Astrocyte of the spinal cord (primary cell): ENCODE measurements around the gene AKT1.

ENCODE experiments used
- DNase-seq: peaks from one replicate; pipeline ENCODE4 v3.0.0; 2011; ENCODE audit warnings: low read depth, low spot score
- H3K4me3 ChIP-seq: 2 replicates; pipeline ENCODE4 v1.5.1; 2011; ENCODE audit warnings: low read depth, mild to moderate bottlenecking, low read length, moderate library complexity
- CTCF ChIP-seq: IDR thresholded peaks from 2 replicates; pipeline ENCODE4 v1.5.1; 2012; ENCODE audit warnings: low read depth, mild to moderate bottlenecking, low read length, inconsistent platforms
- in situ Hi-C: cut with HindIII; loops from 2 replicates; pipeline ENCODE4 v1.10.0; 2017; ENCODE audit warnings: low sequenced_read_pairs

The AKT1 gene

DNA sequence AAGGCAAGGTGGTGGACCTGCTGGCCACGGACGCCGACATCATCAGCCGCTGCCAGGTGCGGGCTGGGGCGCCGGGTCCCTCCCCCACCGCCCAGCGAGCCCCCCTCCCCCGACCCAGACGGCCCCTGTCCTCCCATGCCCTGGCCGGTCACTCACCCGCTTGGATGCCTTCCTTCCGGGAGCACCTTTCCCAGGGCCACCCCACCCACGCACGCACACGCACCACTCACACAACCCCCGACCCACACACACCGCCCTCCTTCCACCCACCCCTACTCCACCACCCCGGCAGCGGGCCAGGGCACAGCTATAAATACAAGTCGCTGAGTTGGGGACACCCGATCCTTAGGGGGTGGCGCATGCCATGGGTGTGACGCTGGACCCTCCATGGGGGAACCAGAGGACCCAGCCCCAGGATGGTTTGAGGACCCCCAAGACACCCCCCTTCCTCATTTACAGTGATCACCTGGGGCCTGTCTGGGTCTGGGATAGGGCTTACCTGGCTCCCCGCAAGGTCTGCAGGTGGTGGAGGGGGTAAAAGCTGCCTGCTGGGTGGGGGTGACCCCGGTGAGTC lies 71.1 kb downstream of the AKT1 start:
- DNase-seq: no peak

DNA sequence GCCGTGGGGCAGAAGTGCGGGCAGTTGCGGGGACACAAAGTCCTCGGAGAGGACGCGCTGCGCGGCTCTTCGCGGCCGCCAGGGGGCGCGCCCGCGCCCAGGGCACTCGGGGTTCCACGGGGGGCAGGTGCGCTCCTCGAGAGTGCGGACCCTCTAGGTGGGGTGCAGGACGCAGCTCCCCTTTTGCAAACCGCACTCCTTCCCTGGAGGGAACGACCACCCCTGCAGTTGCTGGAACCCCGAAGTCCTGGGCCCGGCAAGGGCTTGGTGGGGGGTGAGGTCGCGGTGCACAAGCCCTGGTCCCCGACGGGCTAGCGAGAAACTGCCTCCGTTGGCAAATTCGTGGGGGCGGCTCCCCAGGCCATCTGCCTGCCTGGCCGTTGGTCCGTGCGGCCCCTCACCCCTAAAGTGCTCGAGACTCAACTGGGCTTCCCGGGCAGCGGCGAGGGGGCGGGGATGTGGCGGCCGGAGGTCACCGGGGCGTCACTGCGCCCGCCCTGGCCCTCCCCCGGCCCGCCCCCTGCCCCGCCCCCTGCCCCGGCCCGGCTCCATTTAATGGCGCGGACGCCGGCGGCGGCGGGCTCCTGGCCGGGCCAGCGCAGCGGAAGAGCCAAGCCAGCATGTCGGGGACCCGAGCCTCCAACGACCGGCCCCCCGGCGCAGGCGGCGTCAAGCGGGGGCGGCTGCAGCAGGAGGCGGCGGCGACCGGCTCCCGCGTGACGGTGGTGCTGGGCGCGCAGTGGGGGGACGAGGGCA lies 71.7 kb downstream of the AKT1 start, which contains the start of gene ADSS1:
TSS of gene ADSS1 (plus strand) at position 579 of the 756 bp plus-strand sequence. CDS start at position 621, 42 bp downstream.
- DNase-seq: no peak
- peak within 1 kb of the TSS; percentile 31 for H3K4me3 ChIP-seq
- in situ Hi-C loops: no loop called here
- peak; percentile 66 for TF ChIP-seq CTCF

More for the DNA sequence above, 71.1 kb downstream of the AKT1 start:
- TF ChIP-seq CTCF: no peak
- peak overlapping the region; percentile 24 for H3K4me3 ChIP-seq
- in situ Hi-C loops: no loop called here

GRCh38 chr14:104722938-104723650 lies 72.5 kb downstream of the AKT1 start:
- in situ Hi-C loops: no loop called here
- DNase-seq: no peak
- no peak for TF ChIP-seq CTCF
- H3K4me3 ChIP-seq: no peak overlapping the region

GRCh38 chr14:104721505-104722431 lies 73.8 kb downstream of the AKT1 start:
- no peak overlapping the region for H3K4me3 ChIP-seq
- DNase-seq: no peak
- in situ Hi-C loops: no loop called here

More at GRCh38 chr14:104721505-104722431, 73.8 kb downstream of the AKT1 start:
- TF ChIP-seq CTCF: no peak
